ENCODE data around the gene HLF. TPM values are rescaled to one million over a fixed set of nuclear protein-coding genes. Genes with fewer than 3 reads are reported as not detected.
A peak's percentile ranks its signal among the peaks of the same experiment; 100 is the strongest.

HLF gene
- polyA plus RNA-seq, 1 donor from 2014 or later, result not detected

DNA sequence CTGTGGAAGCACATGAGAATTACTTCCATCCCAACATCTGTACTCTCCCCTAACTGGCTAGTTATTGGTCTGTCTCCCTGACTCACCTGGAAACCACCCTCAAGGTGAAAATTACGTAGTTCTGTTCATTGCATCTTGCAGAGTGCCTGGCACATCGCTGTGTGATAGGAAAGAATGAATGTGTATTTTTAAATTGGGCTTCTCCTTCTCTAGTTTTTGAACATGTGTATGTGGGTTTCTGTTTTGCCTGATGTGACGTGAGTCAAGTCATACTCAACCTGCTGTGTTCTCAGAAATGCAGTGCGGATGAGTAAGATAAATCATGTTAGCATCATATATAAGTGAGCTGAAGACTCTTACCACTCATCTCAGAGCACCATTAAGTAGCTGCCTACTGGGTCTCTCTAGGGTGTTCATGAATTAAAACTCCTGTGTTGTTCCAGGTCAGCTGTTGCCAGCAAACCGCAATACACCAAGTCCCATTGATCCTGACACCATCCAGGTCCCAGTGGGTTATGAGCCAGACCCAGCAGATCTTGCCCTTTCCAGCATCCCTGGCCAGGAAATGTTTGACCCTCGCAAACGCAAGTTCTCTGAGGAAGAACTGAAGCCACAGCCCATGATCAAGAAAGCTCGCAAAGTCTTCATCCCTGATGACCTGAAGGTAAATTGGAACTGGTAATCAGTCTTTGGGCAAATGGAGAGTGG lies 50.2 kb downstream of the HLF start:
- Mint-ChIP-seq H3K4me1 (no peaks in the 10 kb centered on the region), H3K36me3 (no peaks in the 10 kb centered on the region), H3K27me3 (peaks cover 7% of the 10 kb centered on the region), H3K9me3 (peaks cover 0 to 2% (median 0%) of the 10 kb centered on the region in 3 donors), H3K4me3 (no peak overlapping the region), H3K27ac (no peak overlapping the region)

DNA sequence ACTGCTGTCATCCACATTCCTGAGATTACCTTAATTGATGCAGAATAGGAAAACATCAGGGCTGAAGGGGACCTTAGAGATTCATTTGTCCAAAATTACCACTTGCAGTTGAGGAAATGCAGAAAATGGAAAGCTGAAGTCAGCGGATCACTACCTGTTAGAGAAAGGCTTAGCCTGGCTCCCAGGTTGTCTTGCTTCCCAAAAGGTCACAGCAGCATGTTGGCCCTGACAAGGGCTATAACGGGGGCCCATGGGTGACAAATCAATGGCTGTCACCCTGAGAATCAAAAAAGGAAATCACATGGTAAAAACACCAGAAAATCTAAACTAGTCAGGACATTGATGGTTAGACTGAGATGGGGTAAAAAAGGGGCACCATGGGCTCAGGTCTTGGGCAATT lies 51.7 kb downstream of the HLF start:
- Mint-ChIP-seq H3K9me3 (peaks cover 0 to 2% (median 0%) of the 10 kb centered on the region in 3 donors), H3K27me3 (peaks cover 7% of the 10 kb centered on the region), H3K27ac (no peak overlapping the region), H3K4me3 (no peak overlapping the region), H3K36me3 (no peaks in the 10 kb centered on the region), H3K4me1 (peaks cover 0 to 1% (median 0%) of the 10 kb centered on the region in 3 donors)

DNA sequence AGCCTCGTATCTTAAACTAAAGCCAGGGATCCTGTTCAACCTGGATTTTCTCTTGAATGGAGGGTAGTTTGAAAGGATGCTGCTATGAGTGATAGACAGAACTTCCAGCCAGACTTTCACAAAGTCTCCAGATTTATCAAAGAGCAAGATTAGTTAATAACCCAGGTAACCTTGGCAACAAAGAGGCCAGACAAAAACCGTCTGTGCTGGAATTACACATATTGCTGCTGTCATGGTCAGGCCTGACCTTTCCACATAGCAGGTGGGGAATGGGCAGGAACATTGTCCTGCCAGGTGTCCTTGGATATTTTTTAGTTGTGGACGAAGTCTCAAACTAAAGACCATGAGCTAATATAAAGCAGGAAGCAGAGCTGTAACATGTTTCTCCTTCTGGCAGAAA lies 52.5 kb downstream of the HLF start:
- Mint-ChIP-seq H3K9me3 (peaks cover 0 to 2% (median 0%) of the 10 kb centered on the region in 3 donors), H3K4me3 (no peak overlapping the region), H3K27me3 (peaks cover 7% of the 10 kb centered on the region), H3K36me3 (no peaks in the 10 kb centered on the region), H3K27ac (no peak overlapping the region), H3K4me1 (peaks cover 0 to 1% (median 0%) of the 10 kb centered on the region in 3 donors)

DNA sequence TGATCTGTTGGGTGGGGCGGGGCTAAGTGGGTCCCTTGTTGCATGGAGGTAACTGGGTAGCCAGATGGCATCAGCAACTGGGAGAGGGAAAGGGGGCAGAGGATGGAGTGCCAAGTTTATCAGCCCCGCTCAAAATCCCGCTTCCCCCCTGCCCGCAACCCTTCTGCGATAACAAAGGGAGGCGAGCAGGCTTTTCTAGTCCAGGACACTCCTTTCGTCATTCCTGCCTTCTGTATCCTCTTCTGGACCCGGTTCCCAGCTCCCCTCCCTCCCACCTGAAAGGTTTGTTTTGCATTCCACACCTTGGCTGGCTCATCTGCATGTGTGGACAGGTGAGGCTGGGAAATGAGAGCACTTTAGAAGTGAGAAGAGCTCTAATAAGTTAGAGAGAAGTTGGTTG lies 53.3 kb downstream of the HLF start:
- H3K4me1 Mint-ChIP-seq, result peaks cover 0 to 1% (median 0%) of the 10 kb centered on the region in 3 donors
- H3K36me3 Mint-ChIP-seq, result no peaks in the 10 kb centered on the region
- no peak overlapping the region for H3K27ac Mint-ChIP-seq
- H3K4me3 Mint-ChIP-seq, result no peak overlapping the region
- peaks cover 0 to 2% (median 0%) of the 10 kb centered on the region in 3 donors for H3K9me3 Mint-ChIP-seq
- peaks cover 7% of the 10 kb centered on the region for H3K27me3 Mint-ChIP-seq

DNA sequence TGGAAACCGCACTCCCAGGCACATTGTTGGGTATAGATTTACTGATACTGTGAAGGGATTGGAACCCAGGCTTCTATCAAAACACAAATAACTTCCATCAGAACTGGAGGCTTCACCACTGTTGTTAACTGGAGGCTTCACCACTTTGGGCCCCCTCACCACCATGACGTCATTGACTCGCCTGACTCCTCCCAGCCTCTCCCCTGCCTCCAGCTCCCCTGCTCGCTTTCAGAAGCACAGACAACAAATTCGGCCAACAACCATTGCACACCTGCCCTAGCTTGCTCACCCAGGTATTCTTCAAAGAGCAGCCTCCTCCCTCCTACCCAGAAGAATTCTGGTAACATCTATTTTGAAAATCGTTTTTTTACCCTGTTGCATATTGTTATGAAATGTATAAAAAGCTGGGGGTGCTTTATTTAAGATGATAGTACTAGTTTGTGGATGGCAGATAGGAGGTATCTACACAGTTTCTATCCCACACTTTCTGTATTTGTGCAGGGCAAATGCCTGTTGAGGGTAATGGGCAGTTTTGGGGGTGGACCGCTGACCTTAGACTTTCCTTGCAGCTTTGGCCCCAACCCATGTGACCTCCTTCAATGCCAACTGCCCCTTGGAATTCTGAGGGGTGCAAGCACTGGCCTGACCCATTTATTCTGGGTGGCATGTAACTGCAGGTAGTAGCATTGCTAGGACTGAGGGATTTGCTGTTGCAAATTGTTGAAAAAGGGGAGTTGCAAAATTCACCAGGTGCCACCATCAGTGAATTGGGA lies 54.1 kb downstream of the HLF start:
- Mint-ChIP-seq H3K27me3 (peaks cover 7% of the 10 kb centered on the region), H3K9me3 (peaks cover 0 to 2% (median 0%) of the 10 kb centered on the region in 3 donors), H3K4me3 (no peak overlapping the region), H3K36me3 (no peaks in the 10 kb centered on the region), H3K27ac (peak overlapping the region in 1 of 3 donors; percentile 36), H3K4me1 (peaks cover 0 to 1% (median 0%) of the 10 kb centered on the region in 3 donors)

DNA sequence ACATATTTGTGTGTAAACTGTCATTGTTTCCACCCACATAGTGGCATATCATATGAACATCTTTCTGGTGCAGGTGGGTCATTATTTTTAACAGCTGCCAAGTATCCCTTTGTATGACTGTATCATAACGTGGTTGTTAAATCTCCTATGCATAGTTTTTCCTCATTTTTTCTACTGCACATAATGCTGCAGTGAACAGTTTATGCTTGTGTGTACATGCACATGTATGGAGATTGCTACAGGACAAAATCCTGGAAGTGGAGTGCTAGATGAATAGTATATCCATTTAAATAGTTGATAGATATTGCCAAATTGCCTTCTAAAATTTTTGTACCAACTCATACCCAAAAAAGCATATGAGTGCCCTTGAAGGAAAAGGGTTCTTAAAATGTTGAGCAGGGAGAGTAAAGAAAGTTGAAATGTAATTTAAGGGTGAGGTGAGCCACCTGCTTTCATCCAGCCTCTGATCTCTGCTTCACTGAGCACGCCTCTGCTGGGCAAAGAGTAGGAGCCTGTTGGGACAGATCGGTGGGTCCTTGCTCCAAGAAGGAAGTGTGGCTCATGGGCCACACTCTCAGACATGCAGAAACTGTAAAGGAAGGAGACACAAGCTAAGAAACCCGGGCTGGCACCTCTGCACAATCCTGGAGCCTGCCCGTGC lies 55.3 kb downstream of the HLF start:
- Mint-ChIP-seq H3K27ac (no peak overlapping the region), H3K27me3 (peaks cover 3% of the 10 kb centered on the region), H3K9me3 (peaks cover 0 to 2% (median 0%) of the 10 kb centered on the region in 3 donors), H3K4me1 (peaks cover 0 to 1% (median 0%) of the 10 kb centered on the region in 3 donors), H3K4me3 (no peak overlapping the region), H3K36me3 (no peaks in the 10 kb centered on the region)

DNA sequence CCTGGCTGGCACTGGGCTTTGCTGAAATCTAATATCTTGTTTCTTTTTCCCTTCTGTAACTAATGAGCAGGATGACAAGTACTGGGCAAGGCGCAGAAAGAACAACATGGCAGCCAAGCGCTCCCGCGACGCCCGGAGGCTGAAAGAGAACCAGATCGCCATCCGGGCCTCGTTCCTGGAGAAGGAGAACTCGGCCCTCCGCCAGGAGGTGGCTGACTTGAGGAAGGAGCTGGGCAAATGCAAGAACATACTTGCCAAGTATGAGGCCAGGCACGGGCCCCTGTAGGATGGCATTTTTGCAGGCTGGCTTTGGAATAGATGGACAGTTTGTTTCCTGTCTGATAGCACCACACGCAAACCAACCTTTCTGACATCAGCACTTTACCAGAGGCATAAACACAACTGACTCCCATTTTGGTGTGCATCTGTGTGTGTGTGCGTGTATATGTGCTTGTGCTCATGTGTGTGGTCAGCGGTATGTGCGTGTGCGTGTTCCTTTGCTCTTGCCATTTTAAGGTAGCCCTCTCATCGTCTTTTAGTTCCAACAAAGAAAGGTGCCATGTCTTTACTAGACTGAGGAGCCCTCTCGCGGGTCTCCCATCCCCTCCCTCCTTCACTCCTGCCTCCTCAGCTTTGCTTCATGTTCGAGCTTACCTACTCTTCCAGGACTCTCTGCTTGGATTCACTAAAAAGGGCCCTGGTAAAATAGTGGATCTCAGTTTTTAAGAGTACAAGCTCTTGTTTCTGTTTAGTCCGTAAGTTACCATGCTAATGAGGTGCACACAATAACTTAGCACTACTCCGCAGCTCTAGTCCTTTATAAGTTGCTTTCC lies 56.0 kb downstream of the HLF start:
- Mint-ChIP-seq H3K27me3 (no peaks in the 10 kb centered on the region), H3K4me3 (no peak overlapping the region), H3K27ac (no peak overlapping the region), H3K4me1 (peaks cover 0 to 1% (median 0%) of the 10 kb centered on the region in 3 donors), H3K9me3 (peaks cover 0 to 2% (median 0%) of the 10 kb centered on the region in 3 donors), H3K36me3 (no peaks in the 10 kb centered on the region)

DNA sequence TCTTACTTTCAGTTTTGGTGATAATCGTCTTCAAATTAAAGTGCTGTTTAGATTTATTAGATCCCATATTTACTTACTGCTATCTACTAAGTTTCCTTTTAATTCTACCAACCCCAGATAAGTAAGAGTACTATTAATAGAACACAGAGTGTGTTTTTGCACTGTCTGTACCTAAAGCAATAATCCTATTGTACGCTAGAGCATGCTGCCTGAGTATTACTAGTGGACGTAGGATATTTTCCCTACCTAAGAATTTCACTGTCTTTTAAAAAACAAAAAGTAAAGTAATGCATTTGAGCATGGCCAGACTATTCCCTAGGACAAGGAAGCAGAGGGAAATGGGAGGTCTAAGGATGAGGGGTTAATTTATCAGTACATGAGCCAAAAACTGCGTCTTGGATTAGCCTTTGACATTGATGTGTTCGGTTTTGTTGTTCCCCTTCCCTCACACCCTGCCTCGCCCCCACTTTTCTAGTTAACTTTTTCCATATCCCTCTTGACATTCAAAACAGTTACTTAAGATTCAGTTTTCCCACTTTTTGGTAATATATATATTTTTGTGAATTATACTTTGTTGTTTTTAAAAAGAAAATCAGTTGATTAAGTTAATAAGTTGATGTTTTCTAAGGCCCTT lies 56.8 kb downstream of the HLF start:
- H3K36me3 Mint-ChIP-seq, result no peaks in the 10 kb centered on the region
- no peaks in the 10 kb centered on the region for H3K9me3 Mint-ChIP-seq
- no peak overlapping the region for H3K4me3 Mint-ChIP-seq
- peaks cover 0 to 1% (median 0%) of the 10 kb centered on the region in 3 donors for H3K4me1 Mint-ChIP-seq
- H3K27ac Mint-ChIP-seq, result no peak overlapping the region
- no peaks in the 10 kb centered on the region for H3K27me3 Mint-ChIP-seq

DNA sequence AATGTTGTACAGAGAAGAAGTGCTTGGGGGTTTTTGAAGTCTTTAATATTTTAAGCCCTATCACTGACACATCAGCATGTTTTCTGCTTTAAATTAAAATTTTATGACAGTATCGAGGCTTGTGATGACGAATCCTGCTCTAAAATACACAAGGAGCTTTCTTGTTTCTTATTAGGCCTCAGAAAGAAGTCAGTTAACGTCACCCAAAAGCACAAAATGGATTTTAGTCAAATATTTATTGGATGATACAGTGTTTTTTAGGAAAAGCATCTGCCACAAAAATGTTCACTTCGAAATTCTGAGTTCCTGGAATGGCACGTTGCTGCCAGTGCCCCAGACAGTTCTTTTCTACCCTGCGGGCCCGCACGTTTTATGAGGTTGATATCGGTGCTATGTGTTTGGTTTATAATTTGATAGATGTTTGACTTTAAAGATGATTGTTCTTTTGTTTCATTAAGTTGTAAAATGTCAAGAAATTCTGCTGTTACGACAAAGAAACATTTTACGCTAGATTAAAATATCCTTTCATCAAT lies 57.8 kb downstream of the HLF start:
- peaks cover 0 to 1% (median 0%) of the 10 kb centered on the region in 3 donors for H3K4me1 Mint-ChIP-seq

DNA sequence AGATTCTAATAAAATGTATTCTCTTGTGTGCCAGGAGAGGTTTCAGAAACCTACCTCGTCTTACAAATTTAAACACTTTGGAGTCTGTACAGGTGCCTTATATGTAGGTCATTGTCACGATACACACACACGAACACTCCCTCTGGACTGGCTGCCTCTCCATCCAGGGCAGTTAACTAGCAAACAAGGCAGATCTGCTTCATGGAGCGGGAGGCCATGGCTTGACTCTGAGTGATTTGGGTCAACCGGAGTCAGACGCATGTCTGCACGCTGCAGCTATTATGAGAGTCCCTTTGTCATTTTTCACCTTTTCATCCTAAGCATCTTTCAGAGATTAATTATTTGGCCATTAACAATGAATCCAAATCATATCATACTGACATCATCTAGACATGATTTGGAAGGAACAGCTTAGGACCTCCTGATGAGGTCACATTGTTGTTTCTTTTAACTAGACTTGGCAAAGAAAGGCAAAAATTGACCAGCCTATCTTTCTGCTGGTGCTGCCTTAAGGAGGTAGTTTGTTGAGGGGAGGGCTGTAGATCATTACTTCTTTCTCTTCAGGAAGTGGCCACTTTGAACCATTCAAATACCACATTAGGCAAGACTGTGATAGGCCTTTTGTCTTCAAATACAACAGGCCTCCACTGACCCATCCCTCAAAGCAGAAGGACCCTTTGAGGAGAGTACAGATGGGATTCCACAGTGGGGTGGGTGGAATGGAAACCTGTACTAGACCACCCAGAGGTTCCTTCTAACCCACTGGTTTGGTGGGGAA lies 58.9 kb downstream of the HLF start:
- H3K9me3 Mint-ChIP-seq, result no peaks in the 10 kb centered on the region
- no peaks in the 10 kb centered on the region for H3K27me3 Mint-ChIP-seq
- no peak overlapping the region for H3K27ac Mint-ChIP-seq
- no peaks in the 10 kb centered on the region for H3K36me3 Mint-ChIP-seq
- H3K4me3 Mint-ChIP-seq, result no peak overlapping the region
- H3K4me1 Mint-ChIP-seq, result peaks cover 0 to 1% (median 0%) of the 10 kb centered on the region in 3 donors

More for the DNA sequence above, 57.8 kb downstream of the HLF start:
- H3K27ac Mint-ChIP-seq, result no peak overlapping the region
- no peaks in the 10 kb centered on the region for H3K36me3 Mint-ChIP-seq
- H3K9me3 Mint-ChIP-seq, result no peaks in the 10 kb centered on the region
- H3K27me3 Mint-ChIP-seq, result no peaks in the 10 kb centered on the region
- no peak overlapping the region for H3K4me3 Mint-ChIP-seq

DNA sequence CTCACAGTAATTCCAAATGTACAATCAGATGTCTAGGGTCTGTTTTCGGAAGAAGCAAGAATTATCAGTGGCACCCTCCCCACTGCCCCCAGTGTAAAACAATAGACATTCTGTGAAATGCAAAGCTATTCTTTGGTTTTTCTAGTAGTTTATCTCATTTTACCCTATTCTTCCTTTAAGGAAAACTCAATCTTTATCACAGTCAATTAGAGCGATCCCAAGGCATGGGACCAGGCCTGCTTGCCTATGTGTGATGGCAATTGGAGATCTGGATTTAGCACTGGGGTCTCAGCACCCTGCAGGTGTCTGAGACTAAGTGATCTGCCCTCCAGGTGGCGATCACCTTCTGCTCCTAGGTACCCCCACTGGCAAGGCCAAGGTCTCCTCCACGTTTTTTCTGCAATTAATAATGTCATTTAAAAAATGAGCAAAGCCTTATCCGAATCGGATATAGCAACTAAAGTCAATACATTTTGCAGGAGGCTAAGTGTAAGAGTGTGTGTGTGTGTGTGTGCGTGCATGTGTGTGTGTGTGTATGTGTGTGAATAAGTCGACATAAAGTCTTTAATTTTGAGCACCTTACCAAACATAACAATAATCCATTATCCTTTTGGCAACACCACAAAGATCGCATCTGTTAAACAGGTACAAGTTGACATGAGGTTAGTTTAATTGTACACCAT lies 59.7 kb downstream of the HLF start:
- Mint-ChIP-seq H3K36me3 (no peaks in the 10 kb centered on the region), H3K9me3 (no peaks in the 10 kb centered on the region), H3K27ac (no peak overlapping the region), H3K27me3 (no peaks in the 10 kb centered on the region), H3K4me3 (no peak overlapping the region), H3K4me1 (peaks cover 0 to 1% (median 0%) of the 10 kb centered on the region in 3 donors)

DNA sequence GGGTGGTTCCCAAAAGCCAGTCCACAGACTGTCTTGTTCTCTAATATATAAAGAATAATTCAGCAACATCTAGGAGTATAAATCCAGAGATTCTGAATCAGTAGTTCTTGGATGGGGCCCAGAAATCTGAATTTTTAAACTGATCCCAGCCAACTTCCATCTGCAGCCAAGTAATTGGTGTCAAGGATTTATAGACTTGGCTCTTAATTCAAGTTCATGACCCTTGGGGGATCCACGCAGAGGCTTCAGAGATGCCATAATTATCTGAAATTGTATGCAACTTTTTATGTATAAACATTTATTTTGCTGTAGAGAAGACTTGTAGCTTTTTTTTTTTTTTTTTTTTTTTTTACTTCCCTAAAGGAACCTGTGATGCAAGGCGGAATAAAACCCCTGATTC lies 60.6 kb downstream of the HLF start:
- H3K9me3 Mint-ChIP-seq, result no peaks in the 10 kb centered on the region
- H3K36me3 Mint-ChIP-seq, result no peaks in the 10 kb centered on the region
- no peak overlapping the region for H3K27ac Mint-ChIP-seq
- peaks cover 0 to 1% (median 0%) of the 10 kb centered on the region in 3 donors for H3K4me1 Mint-ChIP-seq
- H3K27me3 Mint-ChIP-seq, result no peaks in the 10 kb centered on the region
- no peak overlapping the region for H3K4me3 Mint-ChIP-seq

DNA sequence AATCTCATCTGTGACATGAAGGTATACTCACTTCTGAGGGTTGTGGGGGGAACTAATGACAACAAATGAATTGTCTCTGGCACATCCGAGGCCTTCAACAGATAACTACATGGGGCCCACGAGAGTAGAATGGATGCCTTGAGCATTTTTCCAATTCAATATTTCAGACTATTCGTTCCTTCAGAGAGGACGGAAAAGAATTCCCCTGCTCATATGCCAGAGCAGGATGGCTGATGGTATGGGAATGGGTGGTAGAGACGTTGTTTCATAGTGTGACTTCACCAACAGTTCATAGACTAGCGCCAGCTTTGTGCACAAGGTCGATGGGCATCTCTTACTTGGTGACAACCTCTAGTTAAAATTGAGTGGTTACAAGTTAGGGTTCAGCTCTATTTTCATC lies 61.3 kb downstream of the HLF start:
- no peaks in the 10 kb centered on the region for H3K9me3 Mint-ChIP-seq
- no peaks in the 10 kb centered on the region for H3K27me3 Mint-ChIP-seq

More for the DNA sequence above, 61.3 kb downstream of the HLF start:
- no peak overlapping the region for H3K4me3 Mint-ChIP-seq
- no peaks in the 10 kb centered on the region for H3K36me3 Mint-ChIP-seq
- H3K4me1 Mint-ChIP-seq, result peaks cover 0 to 1% (median 0%) of the 10 kb centered on the region in 3 donors
- H3K27ac Mint-ChIP-seq, result no peak overlapping the region

Measured in IgD-negative memory B cell (primary cell).